Natural killer cell (primary cell): ENCODE data around the gene CCDC33. TPM values are rescaled to one million over a fixed set of nuclear protein-coding genes. Genes with fewer than 3 reads are reported as not detected.

Source experiments
- ATAC-seq, 3 donors: fragments of 150-1000 bp in 2 of 3; fragments of 200-7000 bp in 1 of 3; cut with Tn5 transposase; 1 replicate in 1 of 3; 2 replicates in 2 of 3; pipeline ENCODE4 v1.10.0; 2021; ENCODE audit warnings: mild to moderate bottlenecking in 2 of 3, moderate library complexity in 2 of 3
- DNase-seq, 2 donors: peaks; one replicate each; pipeline versions ENCODE4 v3.0.0 to v3.0.0-alpha.2; 2013 to 2021; ENCODE audit warnings: mixed read lengths in 1 of 2
- H3K27ac ChIP-seq: one replicate; pipeline ENCODE4 v1.5.1; 2013; ENCODE audit warnings: mild to moderate bottlenecking, low read length
- H3K27me3 ChIP-seq: one replicate; pipeline ENCODE4 v1.6.1; 2013; ENCODE audit warnings: low read length; ENCODE audit not compliant: control insufficient read depth, insufficient read depth
- H3K36me3 ChIP-seq: one replicate; pipeline ENCODE4 v1.6.1; 2013; ENCODE audit warnings: low read length; ENCODE audit not compliant: control insufficient read depth, insufficient read depth
- H3K4me1 ChIP-seq: one replicate; pipeline ENCODE4 v1.6.1; 2013; ENCODE audit warnings: low read length; ENCODE audit not compliant: control insufficient read depth, insufficient read depth
- H3K4me3 ChIP-seq: one replicate; pipeline ENCODE4 v1.5.1; 2013; ENCODE audit warnings: low read length
- H3K9me3 ChIP-seq: one replicate; pipeline ENCODE4 v1.6.1; 2013; ENCODE audit warnings: low read length; ENCODE audit not compliant: control insufficient read depth, insufficient read depth
- H3K27ac Mint-ChIP-seq, 2 donors: one replicate each; pipeline ENCODE4 v1.8.0; 2022; ENCODE audit warnings: mild to moderate bottlenecking in 2 of 2, mixed read lengths in 2 of 2, moderate library complexity in 1 of 2
- H3K27me3 Mint-ChIP-seq, 2 donors: one replicate each; pipeline ENCODE4 v1.8.0; 2022; ENCODE audit warnings: low read depth in 2 of 2, mixed read lengths in 2 of 2
- H3K36me3 Mint-ChIP-seq: one replicate; pipeline ENCODE4 v1.8.0; 2022; ENCODE audit warnings: mixed read lengths
- H3K4me1 Mint-ChIP-seq, 2 donors: one replicate each; pipeline ENCODE4 v1.8.0; 2022; ENCODE audit warnings: mixed read lengths in 2 of 2
- H3K4me3 Mint-ChIP-seq: one replicate; pipeline ENCODE4 v1.8.0; 2022; ENCODE audit warnings: mild to moderate bottlenecking, moderate library complexity, mixed read lengths
- H3K9me3 Mint-ChIP-seq, 2 donors: one replicate each; pipeline ENCODE4 v1.8.0; 2022; ENCODE audit warnings: mixed read lengths in 2 of 2
- WGBS: methylation state at CpG from one replicate; pipeline ENCODE4 v1.1.7; 2013; ENCODE audit warnings: missing lambda C conversion rate; ENCODE audit not compliant: insufficient coverage; 5-methylcytosine and 5-hydroxymethylcytosine counted together
- intact Hi-C: fragments of 100-400 bp; cut with micrococcal nuclease; formaldehyde crosslinking; loops from one replicate; pipeline ENCODE4 v1.14.2; 2022
- total RNA-seq, 4 donors: library from RNA; stranded (reverse); fragments of 120-200 nt in 1 of 4; gene quantifications; one replicate each; pipeline versions ENCODE4 v1.2.3 to v1.2.4, GENCODE V29; 2013 to 2022
- TF ChIP-seq, protein P1 (sequence below): fragments of 200-600 bp; IDR thresholded peaks from one replicate; pipeline ENCODE4 v1.8.0; 2022; ENCODE audit warnings: antibody characterized with exemption

Gene CCDC33
- total RNA-seq, 3 donors from 2014 or later (not counting 1 experiment from before 2014, with no cell fraction given), result not detected

DNA sequence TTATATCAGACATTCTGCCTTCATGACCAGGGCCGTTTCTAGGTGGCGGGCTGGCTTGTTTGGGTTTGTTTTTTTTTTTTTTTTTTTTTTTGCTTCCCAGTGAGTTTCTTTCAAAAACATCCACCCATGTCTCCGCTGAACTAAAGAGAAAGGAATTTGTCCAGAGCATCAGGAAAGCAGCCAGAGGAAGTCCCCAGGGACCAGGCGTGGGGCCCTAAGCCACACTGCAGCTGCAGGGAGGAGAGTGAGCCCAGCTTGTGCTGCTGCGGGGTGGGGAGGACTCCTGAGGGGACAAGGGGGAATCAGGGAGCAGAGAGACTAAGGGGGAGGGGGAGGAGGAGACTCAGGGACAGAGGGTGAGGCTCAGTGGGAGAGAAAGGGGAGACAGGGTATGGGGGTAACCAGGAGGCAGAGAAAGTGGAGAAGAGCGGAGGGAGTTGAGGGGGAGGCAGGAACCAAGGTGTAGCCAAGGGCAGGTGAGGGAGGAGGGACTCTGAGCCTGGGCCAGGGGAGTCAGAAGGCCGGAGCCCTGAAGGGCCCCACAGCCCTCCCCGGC lies 81.8 kb downstream of the CCDC33 start:
- H3K9me3 Mint-ChIP-seq, result no peaks in the 10 kb centered on the region
- H3K4me1 Mint-ChIP-seq, result peaks cover 15 to 29% of the 10 kb centered on the region in 2 donors
- no peaks in the 10 kb centered on the region for H3K9me3 ChIP-seq
- H3K4me1 ChIP-seq, result peaks cover 53% of the 10 kb centered on the region
- no peak overlapping the region for H3K27ac ChIP-seq
- no peak overlapping the region for H3K4me3 Mint-ChIP-seq
- no peaks in the 10 kb centered on the region for H3K27me3 ChIP-seq
- 71% methylated on average over 8 of the region's 8 CpGs for WGBS
- H3K36me3 Mint-ChIP-seq, result no peaks in the 10 kb centered on the region
- intact Hi-C loops, result no loop called here
- no peak for DNase-seq
- no peak overlapping the region for H3K4me3 ChIP-seq
- TF ChIP-seq, protein P1, sequence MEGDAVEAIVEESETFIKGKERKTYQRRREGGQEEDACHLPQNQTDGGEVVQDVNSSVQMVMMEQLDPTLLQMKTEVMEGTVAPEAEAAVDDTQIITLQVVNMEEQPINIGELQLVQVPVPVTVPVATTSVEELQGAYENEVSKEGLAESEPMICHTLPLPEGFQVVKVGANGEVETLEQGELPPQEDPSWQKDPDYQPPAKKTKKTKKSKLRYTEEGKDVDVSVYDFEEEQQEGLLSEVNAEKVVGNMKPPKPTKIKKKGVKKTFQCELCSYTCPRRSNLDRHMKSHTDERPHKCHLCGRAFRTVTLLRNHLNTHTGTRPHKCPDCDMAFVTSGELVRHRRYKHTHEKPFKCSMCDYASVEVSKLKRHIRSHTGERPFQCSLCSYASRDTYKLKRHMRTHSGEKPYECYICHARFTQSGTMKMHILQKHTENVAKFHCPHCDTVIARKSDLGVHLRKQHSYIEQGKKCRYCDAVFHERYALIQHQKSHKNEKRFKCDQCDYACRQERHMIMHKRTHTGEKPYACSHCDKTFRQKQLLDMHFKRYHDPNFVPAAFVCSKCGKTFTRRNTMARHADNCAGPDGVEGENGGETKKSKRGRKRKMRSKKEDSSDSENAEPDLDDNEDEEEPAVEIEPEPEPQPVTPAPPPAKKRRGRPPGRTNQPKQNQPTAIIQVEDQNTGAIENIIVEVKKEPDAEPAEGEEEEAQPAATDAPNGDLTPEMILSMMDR, result no peak
- no peak for ATAC-seq
- H3K27me3 Mint-ChIP-seq, result no peaks in the 10 kb centered on the region
- no peak overlapping the region for H3K27ac Mint-ChIP-seq
- H3K36me3 ChIP-seq, result no peaks in the 10 kb centered on the region

DNA sequence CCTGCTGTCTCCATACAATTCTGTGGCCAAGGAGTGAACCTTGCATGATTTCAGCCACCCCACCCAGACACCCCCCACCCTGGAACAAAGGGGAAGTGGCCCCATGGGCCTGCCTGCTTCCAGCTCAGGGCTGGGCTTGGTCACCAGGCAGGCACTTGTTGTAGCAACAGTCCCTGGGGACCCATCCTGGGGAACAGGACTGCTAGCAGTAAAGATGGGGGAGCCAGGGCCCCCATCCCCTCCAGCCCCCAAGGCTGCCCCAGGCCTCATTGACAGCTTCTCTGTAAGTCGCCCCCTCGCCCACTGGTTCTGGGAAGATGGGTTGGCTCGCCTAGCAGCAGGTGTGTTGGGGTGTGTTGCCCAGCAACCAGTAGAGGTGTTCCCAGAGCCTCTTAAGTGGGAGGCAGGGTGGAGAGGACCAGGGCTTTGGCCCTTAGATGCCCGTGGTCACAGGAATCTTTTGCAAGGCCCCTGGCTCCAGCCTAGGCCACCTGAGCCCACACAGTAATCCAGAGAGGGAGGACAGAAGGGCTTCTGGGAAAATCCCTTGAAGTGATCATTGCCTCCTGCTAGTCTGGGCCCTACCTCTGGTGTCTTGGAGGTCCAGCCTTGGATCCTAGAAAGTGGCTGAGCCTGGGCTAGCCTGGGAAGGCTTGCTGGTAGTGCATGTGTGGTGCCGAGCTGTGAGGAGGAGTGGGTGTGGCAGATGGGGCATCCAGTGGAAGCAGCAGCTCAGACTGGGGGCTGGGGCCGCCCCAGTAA lies 82.4 kb downstream of the CCDC33 start:
- intact Hi-C loops, result no loop called here
- H3K4me3 Mint-ChIP-seq, result no peak overlapping the region
- no peaks in the 10 kb centered on the region for H3K36me3 Mint-ChIP-seq
- H3K4me1 Mint-ChIP-seq, result peaks cover 15 to 32% of the 10 kb centered on the region in 2 donors
- DNase-seq (no peak), ATAC-seq (no peak)
- whole genome bisulfite sequencing, result 79% methylated on average over 6 of the region's 6 CpGs
- Histone ChIP-seq H3K4me1 (peaks cover 53% of the 10 kb centered on the region), H3K9me3 (no peaks in the 10 kb centered on the region), H3K4me3 (no peak overlapping the region), H3K36me3 (no peaks in the 10 kb centered on the region), H3K27me3 (no peaks in the 10 kb centered on the region), H3K27ac (no peak overlapping the region)
- TF ChIP-seq, protein P1, result no peak
- H3K9me3 Mint-ChIP-seq, result no peaks in the 10 kb centered on the region
- H3K27me3 Mint-ChIP-seq, result no peaks in the 10 kb centered on the region
- no peak overlapping the region for H3K27ac Mint-ChIP-seq

DNA sequence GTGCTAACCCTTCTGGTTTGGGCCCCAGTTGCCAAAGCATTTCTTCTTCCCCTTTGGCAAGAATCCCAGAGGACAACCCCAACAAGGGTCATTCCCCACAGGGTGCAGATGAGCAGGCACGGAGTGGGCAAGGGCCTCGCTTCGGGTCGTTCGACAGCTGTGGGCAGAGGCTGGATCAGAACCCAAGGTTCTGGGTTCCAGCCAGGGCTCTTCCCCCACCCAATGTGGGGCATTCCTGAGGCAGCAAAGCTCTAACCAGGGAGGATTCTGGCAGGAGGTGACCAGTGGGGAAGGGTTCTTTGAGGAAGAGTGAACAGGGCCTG lies 83.0 kb downstream of the CCDC33 start:
- ATAC-seq (no peak), DNase-seq (no peak)
- intact Hi-C loops, result no loop called here
- Histone ChIP-seq H3K4me3 (no peak overlapping the region), H3K27ac (no peak overlapping the region), H3K36me3 (no peaks in the 10 kb centered on the region), H3K9me3 (no peaks in the 10 kb centered on the region), H3K27me3 (no peaks in the 10 kb centered on the region), H3K4me1 (peaks cover 47% of the 10 kb centered on the region)
- Mint-ChIP-seq H3K4me1 (peaks cover 15 to 28% of the 10 kb centered on the region in 2 donors), H3K36me3 (no peaks in the 10 kb centered on the region), H3K9me3 (no peaks in the 10 kb centered on the region), H3K27me3 (no peaks in the 10 kb centered on the region), H3K4me3 (no peak overlapping the region), H3K27ac (no peak overlapping the region)
- WGBS, result 95% methylated on average over 5 of the region's 5 CpGs
- TF ChIP-seq, protein P1, result no peak
